Dendritic cell treated with granulocyte-macrophage colony-stimulating factor and Interleukin-4, amounts not matched to agents 40 ng/mL and 50 ng/mL, for 4 days (primary cell): ENCODE results near the gene GID4.

Experiments used
- H3K27ac Mint-ChIP-seq: one replicate; pipeline ENCODE4 v1.8.0; 2022; ENCODE audit warnings: mild to moderate bottlenecking, mixed read lengths
- H3K27me3 Mint-ChIP-seq: one replicate; pipeline ENCODE4 v1.8.0; 2022; ENCODE audit warnings: mild to moderate bottlenecking, mixed read lengths
- H3K36me3 Mint-ChIP-seq: one replicate; pipeline ENCODE4 v1.8.0; 2022; ENCODE audit warnings: low read depth, mixed read lengths
- H3K4me1 Mint-ChIP-seq: one replicate; pipeline ENCODE4 v1.8.0; 2022; ENCODE audit warnings: low read depth, mixed read lengths
- H3K4me3 Mint-ChIP-seq: one replicate; pipeline ENCODE4 v1.8.0; 2022; ENCODE audit warnings: mild to moderate bottlenecking, moderate library complexity, mixed read lengths
- H3K9me3 Mint-ChIP-seq: one replicate; pipeline ENCODE4 v1.8.0; 2022; ENCODE audit warnings: mixed read lengths
- intact Hi-C: fragments of 100-400 bp; cut with micrococcal nuclease; formaldehyde crosslinking; loops from one replicate; pipeline ENCODE4 v1.15.0; 2022

GID4 gene

GRCh38 chr17:18042983-18043382 lies 3.8 kb downstream of the GID4 start:
- Mint-ChIP-seq H3K36me3 (peaks cover 45% of the 10 kb centered on the region), H3K4me1 (peaks cover 33% of the 10 kb centered on the region), H3K4me3 (no peak overlapping the region), H3K27ac (no peak overlapping the region), H3K9me3 (no peaks in the 10 kb centered on the region), H3K27me3 (no peaks in the 10 kb centered on the region)
- intact Hi-C loops, result no loop called here

GRCh38 chr17:18043491-18043890 lies 4.3 kb downstream of the GID4 start:
- Mint-ChIP-seq H3K4me3 (no peak overlapping the region), H3K27me3 (no peaks in the 10 kb centered on the region), H3K36me3 (peaks cover 46% of the 10 kb centered on the region), H3K9me3 (no peaks in the 10 kb centered on the region), H3K4me1 (peaks cover 29% of the 10 kb centered on the region), H3K27ac (no peak overlapping the region)
- intact Hi-C loops, result no loop called here

GRCh38 chr17:18044609-18045008 lies 5.4 kb downstream of the GID4 start:
- H3K36me3 Mint-ChIP-seq, result peaks cover 43% of the 10 kb centered on the region
- peaks cover 29% of the 10 kb centered on the region for H3K4me1 Mint-ChIP-seq
- no peak overlapping the region for H3K27ac Mint-ChIP-seq
- no peaks in the 10 kb centered on the region for H3K27me3 Mint-ChIP-seq
- intact Hi-C loops, result no loop called here
- H3K9me3 Mint-ChIP-seq, result no peaks in the 10 kb centered on the region
- H3K4me3 Mint-ChIP-seq, result no peak overlapping the region

- H3K4me1 Mint-ChIP-seq, result peaks cover 19% of the 10 kb centered on the region
- H3K9me3 Mint-ChIP-seq, result no peaks in the 10 kb centered on the region
- intact Hi-C loops, result no loop called here
- no peaks in the 10 kb centered on the region for H3K27me3 Mint-ChIP-seq
- no peak overlapping the region for H3K27ac Mint-ChIP-seq
- peaks cover 34% of the 10 kb centered on the region for H3K36me3 Mint-ChIP-seq
- no peak overlapping the region for H3K4me3 Mint-ChIP-seq
Observed at GRCh38 chr17:18045691-18046350, 6.6 kb downstream of the GID4 start.

GRCh38 chr17:18055597-18055996 lies 16.4 kb downstream of the GID4 start:
- H3K36me3 Mint-ChIP-seq, result peaks cover 74% of the 10 kb centered on the region
- intact Hi-C loops, result no loop called here
- peak overlapping the region; percentile 68 for H3K27ac Mint-ChIP-seq
- no peak overlapping the region for H3K4me3 Mint-ChIP-seq
- H3K4me1 Mint-ChIP-seq, result peaks cover 14% of the 10 kb centered on the region
- H3K9me3 Mint-ChIP-seq, result no peaks in the 10 kb centered on the region
- H3K27me3 Mint-ChIP-seq, result no peaks in the 10 kb centered on the region

- Mint-ChIP-seq H3K4me3 (no peak overlapping the region), H3K27me3 (no peaks in the 10 kb centered on the region), H3K36me3 (peaks cover 80% of the 10 kb centered on the region), H3K27ac (peak overlapping the region; percentile 68), H3K9me3 (no peaks in the 10 kb centered on the region), H3K4me1 (peaks cover 14% of the 10 kb centered on the region)
- intact Hi-C loops, result no loop called here
Observed at GRCh38 chr17:18056214-18056613, 17.0 kb downstream of the GID4 start.

- Mint-ChIP-seq H3K27ac (no peak overlapping the region), H3K27me3 (no peaks in the 10 kb centered on the region), H3K4me1 (peaks cover 14% of the 10 kb centered on the region), H3K9me3 (no peaks in the 10 kb centered on the region), H3K4me3 (no peak overlapping the region), H3K36me3 (peaks cover 92% of the 10 kb centered on the region)
- intact Hi-C loops, result no loop called here
Observed at GRCh38 chr17:18059283-18059682, 20.1 kb downstream of the GID4 start.

GRCh38 chr17:18064053-18064452 lies 24.8 kb downstream of the GID4 start:
- Mint-ChIP-seq H3K4me1 (no peaks in the 10 kb centered on the region), H3K4me3 (no peak overlapping the region), H3K9me3 (no peaks in the 10 kb centered on the region)

GRCh38 chr17:18065546-18065945 lies 26.3 kb downstream of the GID4 start:
- Mint-ChIP-seq H3K4me1 (peaks cover under 1% of the 10 kb centered on the region), H3K27me3 (no peaks in the 10 kb centered on the region), H3K27ac (no peak overlapping the region), H3K9me3 (no peaks in the 10 kb centered on the region), H3K4me3 (no peak overlapping the region), H3K36me3 (peaks cover 67% of the 10 kb centered on the region)
- intact Hi-C loops, result no loop called here

More at GRCh38 chr17:18064053-18064452, 24.8 kb downstream of the GID4 start:
- intact Hi-C loops, result no loop called here
- Mint-ChIP-seq H3K27me3 (no peaks in the 10 kb centered on the region), H3K36me3 (peaks cover 82% of the 10 kb centered on the region), H3K27ac (no peak overlapping the region)

- Mint-ChIP-seq H3K4me3 (no peak overlapping the region), H3K9me3 (no peaks in the 10 kb centered on the region), H3K36me3 (peaks cover 55% of the 10 kb centered on the region), H3K27me3 (no peaks in the 10 kb centered on the region), H3K4me1 (peaks cover 9% of the 10 kb centered on the region), H3K27ac (no peak overlapping the region)
- intact Hi-C loops, result no loop called here
Observed at GRCh38 chr17:18066866-18067265, 27.7 kb downstream of the GID4 start.

- Mint-ChIP-seq H3K27ac (no peak overlapping the region), H3K36me3 (peaks cover 33% of the 10 kb centered on the region), H3K27me3 (no peaks in the 10 kb centered on the region), H3K4me1 (peaks cover 9% of the 10 kb centered on the region), H3K9me3 (no peaks in the 10 kb centered on the region), H3K4me3 (no peak overlapping the region)
- intact Hi-C loops, result no loop called here
Observed at GRCh38 chr17:18069101-18069500, 29.9 kb downstream of the GID4 start.

GRCh38 chr17:18070861-18071340 lies 31.7 kb downstream of the GID4 start:
- Mint-ChIP-seq H3K9me3 (no peaks in the 10 kb centered on the region), H3K36me3 (peaks cover 15% of the 10 kb centered on the region), H3K4me3 (no peak overlapping the region), H3K27ac (no peak overlapping the region), H3K4me1 (peaks cover 9% of the 10 kb centered on the region), H3K27me3 (peaks cover 2% of the 10 kb centered on the region)
- intact Hi-C loops, result no loop called here

- H3K36me3 Mint-ChIP-seq, result peaks cover 6% of the 10 kb centered on the region
- no peak overlapping the region for H3K4me3 Mint-ChIP-seq
- peaks cover 2% of the 10 kb centered on the region for H3K27me3 Mint-ChIP-seq
- H3K4me1 Mint-ChIP-seq, result peaks cover 9% of the 10 kb centered on the region
- no peaks in the 10 kb centered on the region for H3K9me3 Mint-ChIP-seq
- intact Hi-C loops, result no loop called here
- no peak overlapping the region for H3K27ac Mint-ChIP-seq
Observed at GRCh38 chr17:18071751-18072150, 32.5 kb downstream of the GID4 start.

- Mint-ChIP-seq H3K4me3 (no peak overlapping the region), H3K36me3 (no peaks in the 10 kb centered on the region), H3K4me1 (peaks cover 9% of the 10 kb centered on the region), H3K9me3 (no peaks in the 10 kb centered on the region), H3K27ac (no peak overlapping the region), H3K27me3 (peaks cover 6% of the 10 kb centered on the region)
- intact Hi-C loops, result no loop called here
Observed at GRCh38 chr17:18074566-18075272, 35.5 kb downstream of the GID4 start.
